ENCODE results near the gene PNKD. TPM values are rescaled to one million over a fixed set of nuclear protein-coding genes. Genes with fewer than 3 reads are reported as not detected.

PNKD gene
- total RNA-seq, 1 experiment from 2014 or later, result 58.1 TPM

DNA sequence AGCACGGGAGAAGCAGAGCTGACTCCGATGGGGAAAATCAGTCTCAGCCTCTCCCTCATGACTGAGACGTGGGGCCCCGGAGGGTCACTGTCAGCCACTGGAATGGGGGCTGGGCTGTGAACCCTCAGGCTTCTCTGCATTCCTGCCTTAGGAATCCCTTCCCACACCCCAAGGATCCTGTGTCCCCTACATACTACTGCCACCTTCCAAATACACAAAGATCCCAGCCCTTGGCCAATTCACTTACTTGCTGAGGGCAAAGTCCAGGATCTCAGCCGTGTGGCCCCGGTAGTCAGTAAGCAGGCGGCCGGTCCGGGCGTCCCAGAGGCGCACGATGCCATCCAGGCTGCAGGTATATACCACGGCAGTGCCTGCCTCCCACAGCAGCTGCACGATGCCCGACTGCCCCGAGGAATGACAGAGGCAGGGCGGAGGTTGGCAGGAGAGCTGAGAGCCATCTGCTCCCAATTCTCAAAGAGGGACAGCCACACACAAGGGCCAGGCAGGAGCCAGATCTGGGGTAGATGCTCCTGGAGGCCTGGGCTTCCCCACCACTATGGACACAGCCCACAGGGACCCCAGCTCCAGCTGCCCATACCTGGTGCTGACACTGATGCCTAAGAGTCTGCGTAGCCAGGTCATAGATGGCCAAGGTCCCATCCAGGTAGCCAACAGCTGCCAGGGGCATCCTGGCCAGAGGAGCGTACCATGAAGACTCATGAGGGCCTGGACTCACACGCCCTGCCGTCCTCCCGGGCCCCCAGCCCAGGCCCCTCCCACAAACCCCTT is 5.4 kb upstream of the PNKD start:
- intact Hi-C loops (cut with micrococcal nuclease), result no loop called here
- no peak for DNase-seq (ENCODE audit: low read depth, low spot score)
- Histone ChIP-seq H2AFZ (ENCODE audit: low read depth, low read length, poor library complexity, severe bottlenecking) (no peak overlapping the region), H4K20me1 (ENCODE audit: insufficient read depth) (no peaks in the 10 kb centered on the region), H3K9ac (ENCODE audit: low read length) (no peak overlapping the region), H3K36me3 (ENCODE audit: control insufficient read depth in 1 of 2, insufficient read depth in 2 of 2, low read length in 2 of 2) (peaks cover 12 to 14% of the 10 kb centered on the region in 2 experiments; a peak in 3 of 4 replicates), H3K27ac (ENCODE audit: low read depth, low read length) (no peak overlapping the region), H3K9me2 (ENCODE audit: insufficient read depth) (no peaks in the 10 kb centered on the region), H3K4me1 (ENCODE audit: control insufficient read depth in 1 of 2, insufficient read depth in 2 of 2, low read length in 2 of 2) (peaks cover 0 to 12% of the 10 kb centered on the region in 2 experiments; a peak in 1 of 4 replicates), H3K4me3 (replicated peaks in 1 of 2; ENCODE audit: low read depth in 1 of 2, low read length in 2 of 2) (no peak overlapping the region), H3K27me3 (ENCODE audit: insufficient read depth, low read length) (no peaks in the 10 kb centered on the region), H3K4me2 (ENCODE audit: low read length) (no peak overlapping the region), H3K9me3 (ENCODE audit: control insufficient read depth in 1 of 2, insufficient read depth in 1 of 2, low read depth in 1 of 2, low read length in 2 of 2) (no peaks in the 10 kb centered on the region), H3K79me2 (ENCODE audit: insufficient read depth, low read length) (peaks cover 11% of the 10 kb centered on the region)
- ATAC-seq, result no peak
- CTCF ChIA-PET, result no interaction called here
- BruUV-seq (replicated peaks), result no TSS peak
- TF ChIP-seq CEBPB (IDR thresholded peaks at IDR 0.05; ENCODE audit: low read depth) (no peak), SRF (IDR thresholded peaks at IDR 0.05; ENCODE audit: low read depth) (no peak)
- TF ChIP-seq, protein P1, sequence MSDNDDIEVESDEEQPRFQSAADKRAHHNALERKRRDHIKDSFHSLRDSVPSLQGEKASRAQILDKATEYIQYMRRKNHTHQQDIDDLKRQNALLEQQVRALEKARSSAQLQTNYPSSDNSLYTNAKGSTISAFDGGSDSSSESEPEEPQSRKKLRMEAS (IDR thresholded peaks at IDR 0.05), result no peak
- RAD21 ChIA-PET (ENCODE audit: low non-redundant PET in 1 of 2, low total read pairs in 2 of 2, uncharacterized antibody in 2 of 2, unreplicated experiment in 2 of 2), result no interaction called here
- POLR2A ChIA-PET, result no interaction called here

DNA sequence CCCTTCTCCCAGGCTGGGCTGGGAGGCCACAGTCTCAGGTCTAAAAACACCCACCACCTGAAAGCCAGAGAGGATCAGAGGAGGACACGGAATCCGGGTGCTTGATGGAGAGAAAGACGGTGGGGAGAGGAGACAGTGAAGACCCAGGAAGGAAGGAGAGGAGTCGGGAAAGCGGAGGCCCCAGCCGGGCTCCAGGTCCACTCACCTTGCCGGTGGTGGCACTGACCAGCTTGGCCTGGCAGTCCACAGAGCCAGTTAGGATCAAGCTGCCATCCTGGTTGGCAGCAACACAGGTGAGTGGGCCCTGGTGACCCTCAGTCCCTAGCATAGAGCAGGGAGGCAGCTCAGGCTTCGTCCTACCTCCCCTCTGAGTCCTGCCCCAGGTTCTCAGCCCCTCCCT is 4.7 kb upstream of the PNKD start:
- no peak overlapping the region for H3K4me2 ChIP-seq (ENCODE audit: low read length)
- intact Hi-C loops (cut with micrococcal nuclease), result no loop called here
- no peak for DNase-seq (ENCODE audit: low read depth, low spot score)
- H3K9ac ChIP-seq (ENCODE audit: low read length), result no peak overlapping the region
- TF ChIP-seq JUND (IDR thresholded peaks at IDR 0.05), result no peak
- TF ChIP-seq, protein P1 (IDR thresholded peaks at IDR 0.05), result no peak
- no peak for TF ChIP-seq TCF7L2 (IDR thresholded peaks at IDR 0.05; ENCODE audit: borderline replicate concordance, extremely low read depth, insufficient read depth, insufficient read length)
- TF ChIP-seq, protein P2, sequence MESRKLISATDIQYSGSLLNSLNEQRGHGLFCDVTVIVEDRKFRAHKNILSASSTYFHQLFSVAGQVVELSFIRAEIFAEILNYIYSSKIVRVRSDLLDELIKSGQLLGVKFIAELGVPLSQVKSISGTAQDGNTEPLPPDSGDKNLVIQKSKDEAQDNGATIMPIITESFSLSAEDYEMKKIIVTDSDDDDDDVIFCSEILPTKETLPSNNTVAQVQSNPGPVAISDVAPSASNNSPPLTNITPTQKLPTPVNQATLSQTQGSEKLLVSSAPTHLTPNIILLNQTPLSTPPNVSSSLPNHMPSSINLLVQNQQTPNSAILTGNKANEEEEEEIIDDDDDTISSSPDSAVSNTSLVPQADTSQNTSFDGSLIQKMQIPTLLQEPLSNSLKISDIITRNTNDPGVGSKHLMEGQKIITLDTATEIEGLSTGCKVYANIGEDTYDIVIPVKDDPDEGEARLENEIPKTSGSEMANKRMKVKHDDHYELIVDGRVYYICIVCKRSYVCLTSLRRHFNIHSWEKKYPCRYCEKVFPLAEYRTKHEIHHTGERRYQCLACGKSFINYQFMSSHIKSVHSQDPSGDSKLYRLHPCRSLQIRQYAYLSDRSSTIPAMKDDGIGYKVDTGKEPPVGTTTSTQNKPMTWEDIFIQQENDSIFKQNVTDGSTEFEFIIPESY (IDR thresholded peaks at IDR 0.05; ENCODE audit: extremely low read depth, insufficient replicate concordance, low read length), result no peak
- no peak for TF ChIP-seq POLR2A (IDR thresholded peaks at IDR 0.05; ENCODE audit: borderline replicate concordance, extremely low read depth, insufficient read depth, insufficient read length)
- H3K4me1 ChIP-seq (ENCODE audit: control insufficient read depth in 1 of 2, insufficient read depth in 2 of 2, low read length in 2 of 2), result peaks cover 0 to 12% of the 10 kb centered on the region in 2 experiments; a peak in 1 of 4 replicates
- H3K36me3 ChIP-seq (ENCODE audit: control insufficient read depth in 1 of 2, insufficient read depth in 2 of 2, low read length in 2 of 2), result peaks cover 12 to 14% of the 10 kb centered on the region in 2 experiments; a peak in 3 of 4 replicates
- POLR2A ChIA-PET, result no interaction called here
- H3K79me2 ChIP-seq (ENCODE audit: insufficient read depth, low read length), result peaks cover 12% of the 10 kb centered on the region
- H3K4me3 ChIP-seq (replicated peaks in 1 of 2; ENCODE audit: low read depth in 1 of 2, low read length in 2 of 2), result no peak overlapping the region
- no peak for ATAC-seq
- RAD21 ChIA-PET (ENCODE audit: low non-redundant PET in 1 of 2, low total read pairs in 2 of 2, uncharacterized antibody in 2 of 2, unreplicated experiment in 2 of 2), result no interaction called here
- no peaks in the 10 kb centered on the region for H3K9me2 ChIP-seq (ENCODE audit: insufficient read depth)
- no peak overlapping the region for H3K27ac ChIP-seq (ENCODE audit: low read depth, low read length)
- CTCF ChIA-PET, result no interaction called here
- no peaks in the 10 kb centered on the region for H3K27me3 ChIP-seq (ENCODE audit: insufficient read depth, low read length)
- no peaks in the 10 kb centered on the region for H4K20me1 ChIP-seq (ENCODE audit: insufficient read depth)
- H3K9me3 ChIP-seq (ENCODE audit: control insufficient read depth in 1 of 2, insufficient read depth in 1 of 2, low read depth in 1 of 2, low read length in 2 of 2), result no peaks in the 10 kb centered on the region
- H2AFZ ChIP-seq (ENCODE audit: low read depth, low read length, poor library complexity, severe bottlenecking), result no peak overlapping the region
- BruUV-seq (replicated peaks), result no TSS peak
